OCI-LY1 (cell line): ENCODE data around the gene SF3B1.

Experiments
- EZH2 ChIP-seq: fragments of 200-600 bp; sonication (generic), shearing (Covaris generic); IDR thresholded peaks from 2 replicates; pipeline ENCODE4 v1.8.0; 2017; ENCODE audit warnings: borderline replicate concordance, mixed run types, mild to moderate bottlenecking, antibody characterized with exemption, low read length, moderate library complexity, mixed read lengths
- TF ChIP-seq, protein P1 (sequence below): fragments of 200-600 bp; sonication (generic), shearing (Covaris generic); IDR thresholded peaks from 2 replicates; pipeline ENCODE4 v1.5.1; 2017; ENCODE audit warnings: mild to moderate bottlenecking, antibody characterized with exemption, low read length, moderate library complexity, mixed read lengths

DNA sequence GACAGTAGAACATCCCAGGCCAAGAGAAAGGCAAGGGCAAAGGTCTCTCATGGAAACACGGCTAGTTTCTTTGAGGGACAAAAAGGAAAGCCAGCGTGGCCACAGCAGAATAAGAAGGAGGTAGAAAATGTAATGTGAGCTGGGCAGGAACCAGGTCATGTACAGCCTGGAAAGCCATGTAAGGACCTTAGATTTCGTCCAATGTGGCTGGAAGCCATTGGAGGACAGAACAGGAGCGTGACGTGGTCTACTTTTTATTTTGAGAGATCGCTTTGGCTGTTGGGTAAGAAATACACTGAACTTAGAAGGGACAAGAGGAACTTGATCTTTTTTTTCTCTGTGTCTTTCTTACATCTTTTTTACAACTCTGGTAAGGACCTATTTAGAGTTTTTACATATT lies 66.4 kb downstream of the SF3B1 start:
- TF ChIP-seq, protein P1, sequence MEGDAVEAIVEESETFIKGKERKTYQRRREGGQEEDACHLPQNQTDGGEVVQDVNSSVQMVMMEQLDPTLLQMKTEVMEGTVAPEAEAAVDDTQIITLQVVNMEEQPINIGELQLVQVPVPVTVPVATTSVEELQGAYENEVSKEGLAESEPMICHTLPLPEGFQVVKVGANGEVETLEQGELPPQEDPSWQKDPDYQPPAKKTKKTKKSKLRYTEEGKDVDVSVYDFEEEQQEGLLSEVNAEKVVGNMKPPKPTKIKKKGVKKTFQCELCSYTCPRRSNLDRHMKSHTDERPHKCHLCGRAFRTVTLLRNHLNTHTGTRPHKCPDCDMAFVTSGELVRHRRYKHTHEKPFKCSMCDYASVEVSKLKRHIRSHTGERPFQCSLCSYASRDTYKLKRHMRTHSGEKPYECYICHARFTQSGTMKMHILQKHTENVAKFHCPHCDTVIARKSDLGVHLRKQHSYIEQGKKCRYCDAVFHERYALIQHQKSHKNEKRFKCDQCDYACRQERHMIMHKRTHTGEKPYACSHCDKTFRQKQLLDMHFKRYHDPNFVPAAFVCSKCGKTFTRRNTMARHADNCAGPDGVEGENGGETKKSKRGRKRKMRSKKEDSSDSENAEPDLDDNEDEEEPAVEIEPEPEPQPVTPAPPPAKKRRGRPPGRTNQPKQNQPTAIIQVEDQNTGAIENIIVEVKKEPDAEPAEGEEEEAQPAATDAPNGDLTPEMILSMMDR, result no peak
- TF ChIP-seq EZH2, result no peak
